Gastrocnemius medialis (tissue), 4 donors: ENCODE data around the gene KCTD16.

Experiments
- POLR2A ChIP-seq, 2 donors: fragments of 450-650 bp; IDR thresholded peaks; one replicate each; pipeline ENCODE4 v1.6.1; 2017; ENCODE audit warnings: antibody characterized with exemption in 2 of 2, mild to moderate bottlenecking in 2 of 2, moderate library complexity in 2 of 2
- TF ChIP-seq, protein P1 (sequence below), 5 experiments: fragments of 450-650 bp in 3 of 5; fragments of 200-600 bp in 2 of 5; sonication (generic) in 2 of 5; IDR thresholded peaks in 4 of 5; conservative IDR thresholded peaks in 1 of 5; 1 replicate in 4 of 5; 2 replicates in 1 of 5; pipeline ENCODE4 v1.5.1; 2016 to 2019; ENCODE audit warnings: antibody characterized with exemption in 5 of 5, mild to moderate bottlenecking in 3 of 5, moderate library complexity in 3 of 5

DNA sequence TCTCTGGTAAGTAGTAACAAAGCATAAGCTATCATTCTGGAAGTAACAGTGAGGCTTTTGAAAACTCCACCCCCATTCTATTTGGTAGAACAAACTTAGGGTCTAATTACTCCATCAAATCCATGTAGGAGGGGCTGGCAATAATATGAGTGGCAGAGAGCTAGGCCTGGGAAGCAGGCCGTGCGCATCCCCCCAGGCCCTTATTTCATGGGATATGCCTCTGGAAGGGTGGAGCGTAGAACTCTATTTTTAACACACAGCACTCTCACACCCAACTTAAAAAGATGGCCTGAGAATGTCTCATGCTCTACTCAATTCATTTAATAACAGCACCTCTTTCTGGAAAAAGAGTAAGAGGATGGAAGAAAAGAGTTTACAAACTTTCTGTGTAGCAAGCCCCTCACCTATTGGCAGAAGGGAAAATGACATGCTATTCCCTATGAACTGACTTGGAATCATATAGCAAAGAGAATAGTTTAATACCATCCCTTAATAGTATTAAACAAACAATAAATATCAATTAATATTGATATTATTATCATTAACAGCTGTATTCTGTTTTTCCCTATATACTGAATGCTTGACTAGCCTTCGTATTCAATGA lies 233.2 kb downstream of the KCTD16 start:
- no peak for TF ChIP-seq POLR2A (IDR thresholded peaks at IDR 0.05)
- TF ChIP-seq, protein P1, sequence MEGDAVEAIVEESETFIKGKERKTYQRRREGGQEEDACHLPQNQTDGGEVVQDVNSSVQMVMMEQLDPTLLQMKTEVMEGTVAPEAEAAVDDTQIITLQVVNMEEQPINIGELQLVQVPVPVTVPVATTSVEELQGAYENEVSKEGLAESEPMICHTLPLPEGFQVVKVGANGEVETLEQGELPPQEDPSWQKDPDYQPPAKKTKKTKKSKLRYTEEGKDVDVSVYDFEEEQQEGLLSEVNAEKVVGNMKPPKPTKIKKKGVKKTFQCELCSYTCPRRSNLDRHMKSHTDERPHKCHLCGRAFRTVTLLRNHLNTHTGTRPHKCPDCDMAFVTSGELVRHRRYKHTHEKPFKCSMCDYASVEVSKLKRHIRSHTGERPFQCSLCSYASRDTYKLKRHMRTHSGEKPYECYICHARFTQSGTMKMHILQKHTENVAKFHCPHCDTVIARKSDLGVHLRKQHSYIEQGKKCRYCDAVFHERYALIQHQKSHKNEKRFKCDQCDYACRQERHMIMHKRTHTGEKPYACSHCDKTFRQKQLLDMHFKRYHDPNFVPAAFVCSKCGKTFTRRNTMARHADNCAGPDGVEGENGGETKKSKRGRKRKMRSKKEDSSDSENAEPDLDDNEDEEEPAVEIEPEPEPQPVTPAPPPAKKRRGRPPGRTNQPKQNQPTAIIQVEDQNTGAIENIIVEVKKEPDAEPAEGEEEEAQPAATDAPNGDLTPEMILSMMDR (IDR thresholded peaks at IDR 0.05 in 4 of 5, conservative IDR thresholded peaks at IDR 0.05 in 1 of 5), result no peak
